HEK293 (cell line): ENCODE results near the gene AURKB.
A peak's percentile ranks its signal among the peaks of the same experiment; 100 is the strongest.

Experiments used
- CTCF ChIA-PET: fragments of 350-600 bp; formaldehyde crosslinking; extraction: SDS; loops from one replicate; lab custom pipeline; 2021; ENCODE audit warnings: antibody characterized with exemption; lab: Yijun Ruan, JAX
- POLR2A ChIA-PET: fragments of 300-600 bp; formaldehyde crosslinking; extraction: SDS; loops from one replicate; lab custom pipeline; 2020; ENCODE audit warnings: antibody characterized with exemption, inconsistent platforms; lab: Yijun Ruan, JAX
- H3K27ac ChIP-seq: fragments of 200-500 bp; sonication (Bioruptor generic); 2 replicates; pipeline ENCODE4 v1.5.1; 2014; ENCODE audit warnings: low read depth, low read length, control low read depth, inconsistent platforms; ENCODE audit errors: extremely low read depth
- H3K36me3 ChIP-seq, 2 experiments: fragments of 200-500 bp in 1 of 2; sonication (Bioruptor generic) in 1 of 2; 1 replicate in 1 of 2; 2 replicates in 1 of 2; pipeline ENCODE4 v1.5.1; 2014 to 2017; ENCODE audit warnings: inconsistent platforms in 2 of 2, low read length in 2 of 2; ENCODE audit not compliant: control insufficient read depth in 2 of 2, insufficient read depth in 1 of 2
- H3K4me1 ChIP-seq: fragments of 200-500 bp; sonication (Bioruptor generic); 2 replicates; pipeline ENCODE4 v1.5.1; 2014; ENCODE audit warnings: mild to moderate bottlenecking, low read length, inconsistent platforms; ENCODE audit not compliant: control insufficient read depth, insufficient read depth
- H3K4me3 ChIP-seq: 2 replicates; pipeline ENCODE4 v1.5.1; 2011; ENCODE audit warnings: low read depth, mild to moderate bottlenecking, control low read depth, low read length, moderate library complexity
- H3K9me3 ChIP-seq: fragments of 200-500 bp; sonication (Bioruptor generic); 2 replicates; pipeline ENCODE4 v1.5.1; 2014; ENCODE audit warnings: low read depth, low read length, inconsistent platforms; ENCODE audit not compliant: control insufficient read depth, insufficient read depth
- BCL11A ChIP-seq: fragments of 450-650 bp; formaldehyde crosslinking; IDR thresholded peaks from 2 replicates; pipeline ENCODE4 v1.5.1; 2016; ENCODE audit warnings: low read depth, missing biosample characterization, missing genetic modification characterization
- HOXC10 ChIP-seq: sonication (generic); formaldehyde crosslinking; IDR thresholded peaks from 2 replicates; pipeline ENCODE4 v1.8.1; 2023; ENCODE audit warnings: mild to moderate bottlenecking, missing genetic modification reagents
- WT1 ChIP-seq: fragments of 450-650 bp; formaldehyde crosslinking; IDR thresholded peaks from 2 replicates; pipeline ENCODE4 v1.5.1; 2016; ENCODE audit warnings: missing biosample characterization, missing genetic modification characterization
- ZBTB7A ChIP-seq: fragments of 450-650 bp; formaldehyde crosslinking; IDR thresholded peaks from 2 replicates; pipeline ENCODE4 v1.5.1; 2016; ENCODE audit warnings: low read depth, missing biosample characterization, missing genetic modification characterization
- ZFP41 ChIP-seq: fragments of 450-650 bp; formaldehyde crosslinking; IDR thresholded peaks from 2 replicates; pipeline ENCODE4 v1.5.1; 2016; ENCODE audit warnings: missing biosample characterization, missing genetic modification characterization, borderline replicate concordance
- ZNF112 ChIP-seq: fragments of 450-650 bp; formaldehyde crosslinking; IDR thresholded peaks from 2 replicates; pipeline ENCODE4 v1.5.0; 2017; ENCODE audit warnings: missing biosample characterization, missing genetic modification characterization
- ZNF121 ChIP-seq: fragments of 450-650 bp; formaldehyde crosslinking; IDR thresholded peaks from 2 replicates; pipeline ENCODE4 v1.5.1; 2016; ENCODE audit warnings: missing biosample characterization, missing genetic modification characterization
- ZNF146 ChIP-seq: fragments of 450-650 bp; formaldehyde crosslinking; IDR thresholded peaks from 2 replicates; pipeline ENCODE4 v1.5.1; 2016; ENCODE audit warnings: missing biosample characterization, missing genetic modification characterization
- ZNF19 ChIP-seq: fragments of 450-650 bp; formaldehyde crosslinking; IDR thresholded peaks from 2 replicates; pipeline ENCODE4; 2016; ENCODE audit warnings: missing biosample characterization, missing genetic modification characterization, low read depth
- ZNF302 ChIP-seq: fragments of 450-650 bp; formaldehyde crosslinking; IDR thresholded peaks from 2 replicates; pipeline ENCODE4 v1.5.1; 2016; ENCODE audit warnings: missing biosample characterization, missing genetic modification characterization, low read depth
- ZNF324 ChIP-seq: fragments of 450-650 bp; formaldehyde crosslinking; IDR thresholded peaks from 2 replicates; pipeline ENCODE4 v1.5.1; 2016; ENCODE audit warnings: missing biosample characterization, missing genetic modification characterization
- ZNF404 ChIP-seq: fragments of 450-650 bp; formaldehyde crosslinking; IDR thresholded peaks from 2 replicates; pipeline ENCODE4 v1.5.1; 2017; ENCODE audit warnings: missing biosample characterization, missing genetic modification characterization
- ZNF529 ChIP-seq: fragments of 450-650 bp; formaldehyde crosslinking; IDR thresholded peaks from 2 replicates; pipeline ENCODE4 v1.5.1; 2017; ENCODE audit warnings: missing genetic modification characterization, missing biosample characterization; ENCODE audit not compliant: insufficient replicate concordance
- ZNF600 ChIP-seq: fragments of 450-650 bp; formaldehyde crosslinking; IDR thresholded peaks from 2 replicates; pipeline ENCODE4 v1.5.1; 2016; ENCODE audit warnings: missing biosample characterization, missing genetic modification characterization
- ZNF654 ChIP-seq: fragments of 450-650 bp; formaldehyde crosslinking; IDR thresholded peaks from 2 replicates; pipeline ENCODE4 v1.5.1; 2016; ENCODE audit warnings: low read depth, missing biosample characterization, missing genetic modification characterization
- ZNF677 ChIP-seq: fragments of 450-650 bp; IDR thresholded peaks from 2 replicates; pipeline ENCODE4 v1.5.0; 2018; ENCODE audit warnings: missing biosample characterization, mild to moderate bottlenecking, missing genetic modification characterization, moderate library complexity
- TF ChIP-seq, protein P1 (sequence below): fragments of 450-650 bp; formaldehyde crosslinking; IDR thresholded peaks from 2 replicates; pipeline ENCODE4 v1.5.1; 2016; ENCODE audit warnings: missing biosample characterization, missing genetic modification characterization
- TF ChIP-seq, protein P2 (sequence below): fragments of 450-650 bp; formaldehyde crosslinking; IDR thresholded peaks from 2 replicates; pipeline ENCODE4 v1.5.1; 2017; ENCODE audit warnings: missing biosample characterization, missing genetic modification characterization
- TF ChIP-seq, protein P3 (sequence below): fragments of 450-650 bp; formaldehyde crosslinking; IDR thresholded peaks from 2 replicates; pipeline ENCODE4 v1.5.1; 2016; ENCODE audit warnings: missing biosample characterization, missing genetic modification characterization
- TF ChIP-seq, protein P4 (sequence below): fragments of 450-650 bp; formaldehyde crosslinking; IDR thresholded peaks from 2 replicates; pipeline ENCODE4 v1.5.1; 2016; ENCODE audit warnings: missing biosample characterization, missing genetic modification characterization, borderline replicate concordance

Gene AURKB

DNA sequence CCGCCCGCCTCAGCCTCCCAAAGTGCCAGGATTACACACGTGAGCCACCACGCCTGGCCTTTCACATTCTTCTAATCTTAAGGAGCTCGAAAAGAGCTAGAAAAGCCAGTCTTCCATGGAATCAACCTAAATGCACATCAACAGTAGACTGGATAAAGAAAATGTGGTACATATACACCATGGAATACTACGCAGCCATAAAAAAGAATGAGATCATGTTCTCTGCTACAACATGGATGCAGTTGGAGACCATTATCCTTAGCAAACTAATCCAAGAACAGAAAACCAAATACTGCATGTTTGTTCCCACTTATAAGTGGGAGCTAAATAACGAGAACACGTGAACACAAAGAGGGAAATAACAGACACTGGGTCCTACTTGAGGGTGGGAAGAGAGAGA lies 34.4 kb upstream of the AURKB start:
- Histone ChIP-seq H3K4me3 (no peak overlapping the region), H3K9me3 (no peaks in the 10 kb centered on the region), H3K4me1 (peaks cover under 1% of the 10 kb centered on the region; the same call in 1 of the 2 replicates), H3K36me3 (peaks cover 14 to 16% of the 10 kb centered on the region in 2 experiments; a peak in 2 of 3 replicates), H3K27ac (no peak overlapping the region)
- TF ChIP-seq ZNF146 (tag by site-specific recombination) (peak; percentile 99), ZNF121 (no peak)
- TF ChIP-seq, protein P1, sequence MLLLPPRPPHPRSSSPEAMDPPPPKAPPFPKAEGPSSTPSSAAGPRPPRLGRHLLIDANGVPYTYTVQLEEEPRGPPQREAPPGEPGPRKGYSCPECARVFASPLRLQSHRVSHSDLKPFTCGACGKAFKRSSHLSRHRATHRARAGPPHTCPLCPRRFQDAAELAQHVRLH (tag by site-specific recombination), result peak; percentile 80; the same call in 1 of the 2 replicates
- POLR2A ChIA-PET, result interaction anchor here (0.8 to 0.9 kb wide), 2 partner anchors 22 to 51 kb away, joined by 3 read pairs; partner anchors contain the start of gene SLC25A35
- CTCF ChIA-PET, result interaction anchor here (0.6 to 1.6 kb wide), 4 partner anchors 56 to 136 kb away, joined by 3 to 5 read pairs (median 4); no protein-coding TSS in a partner anchor

DNA sequence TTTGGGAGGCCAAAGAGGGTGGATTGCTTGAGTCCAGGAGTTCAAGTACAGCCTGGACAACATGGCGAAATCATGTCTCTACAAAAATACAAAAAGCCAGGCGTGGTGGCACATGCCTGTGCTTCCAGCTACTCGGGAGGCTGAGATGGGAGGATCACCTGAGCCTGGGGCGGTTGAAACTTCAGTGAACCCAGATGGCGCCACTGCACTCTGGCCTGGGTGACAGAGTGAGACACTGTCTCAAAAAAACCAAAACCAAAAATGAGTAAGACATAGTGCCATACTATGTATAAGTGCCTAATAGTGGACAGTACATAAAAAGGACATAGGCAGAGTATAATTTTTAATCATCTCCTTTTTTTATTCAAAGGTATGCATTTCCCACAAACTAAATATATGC lies 33.5 kb upstream of the AURKB start:
- 0 out of 2 replicates have a peak, but pooled peaks have one; percentile 11 for TF ChIP-seq WT1 (tag by site-specific recombination)
- TF ChIP-seq, protein P2, sequence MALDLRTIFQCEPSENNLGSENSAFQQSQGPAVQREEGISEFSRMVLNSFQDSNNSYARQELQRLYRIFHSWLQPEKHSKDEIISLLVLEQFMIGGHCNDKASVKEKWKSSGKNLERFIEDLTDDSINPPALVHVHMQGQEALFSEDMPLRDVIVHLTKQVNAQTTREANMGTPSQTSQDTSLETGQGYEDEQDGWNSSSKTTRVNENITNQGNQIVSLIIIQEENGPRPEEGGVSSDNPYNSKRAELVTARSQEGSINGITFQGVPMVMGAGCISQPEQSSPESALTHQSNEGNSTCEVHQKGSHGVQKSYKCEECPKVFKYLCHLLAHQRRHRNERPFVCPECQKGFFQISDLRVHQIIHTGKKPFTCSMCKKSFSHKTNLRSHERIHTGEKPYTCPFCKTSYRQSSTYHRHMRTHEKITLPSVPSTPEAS (tag by site-specific recombination), result no peak
- Histone ChIP-seq H3K9me3 (no peaks in the 10 kb centered on the region), H3K4me3 (no peak overlapping the region), H3K4me1 (no peaks in the 10 kb centered on the region), H3K27ac (0 out of 2 replicates have a peak overlapping the region, but pooled peaks have one; percentile 16), H3K36me3 (peaks cover 14 to 22% of the 10 kb centered on the region in 2 experiments; a peak in 2 of 3 replicates)
- CTCF ChIA-PET, result interaction anchor here (0.6 to 1.6 kb wide), 9 partner anchors 11 to 726 kb away, joined by 3 to 5 read pairs (median 3); no protein-coding TSS in a partner anchor
- POLR2A ChIA-PET, result interaction anchor here (0.6 to 0.8 kb wide), 3 partner anchors 21 to 56 kb away, joined by 3 to 5 read pairs (median 5); no protein-coding TSS in a partner anchor

DNA sequence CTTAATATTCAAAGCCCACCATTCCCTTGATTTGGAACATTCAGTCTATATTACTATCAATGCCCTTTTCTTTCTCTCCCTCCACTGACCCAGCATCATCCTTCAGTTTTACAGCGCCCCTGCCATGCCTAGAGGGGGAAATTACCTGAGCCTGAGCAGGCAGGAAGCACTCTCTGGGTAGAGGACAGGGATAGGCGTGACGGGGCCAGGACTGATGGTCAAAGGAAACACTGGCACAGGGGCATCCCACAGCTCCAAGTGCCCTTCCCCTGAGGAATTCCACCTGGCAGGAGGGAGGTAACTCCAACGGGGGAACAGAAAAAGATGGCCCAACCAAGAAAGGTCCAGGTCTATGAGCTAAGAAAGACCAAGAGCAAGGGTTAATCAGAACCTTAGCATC lies 27.5 kb upstream of the AURKB start:
- CTCF ChIA-PET, result interaction anchor here (0.6 to 1.1 kb wide), 4 partner anchors 8 to 177 kb away, joined by 3 read pairs; partner anchors contain the start of gene ALOXE3
- Histone ChIP-seq H3K4me1 (no peaks in the 10 kb centered on the region), H3K9me3 (no peaks in the 10 kb centered on the region), H3K4me3 (no peak overlapping the region), H3K36me3 (peaks cover 41 to 69% of the 10 kb centered on the region in 2 experiments), H3K27ac (no peak overlapping the region)
- POLR2A ChIA-PET, result interaction anchor here (1.2 to 1.3 kb wide), 2 partner anchors 9 to 11 kb away, joined by 3 to 4 read pairs; partner anchors contain the start of gene PFAS
- TF ChIP-seq, protein P3, sequence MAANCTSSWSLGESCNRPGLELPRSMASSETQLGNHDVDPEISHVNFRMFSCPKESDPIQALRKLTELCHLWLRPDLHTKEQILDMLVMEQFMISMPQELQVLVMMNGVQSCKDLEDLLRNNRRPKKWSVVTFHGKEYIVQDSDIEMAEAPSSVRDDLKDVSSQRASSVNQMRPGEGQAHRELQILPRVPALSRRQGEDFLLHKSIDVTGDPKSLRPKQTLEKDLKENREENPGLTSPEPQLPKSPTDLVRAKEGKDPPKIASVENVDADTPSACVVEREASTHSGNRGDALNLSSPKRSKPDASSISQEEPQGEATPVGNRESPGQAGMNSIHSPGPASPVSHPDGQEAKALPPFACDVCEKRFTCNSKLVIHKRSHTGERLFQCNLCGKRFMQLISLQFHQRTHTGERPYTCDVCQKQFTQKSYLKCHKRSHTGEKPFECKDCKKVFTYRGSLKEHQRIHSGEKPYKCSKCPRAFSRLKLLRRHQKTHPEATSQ (tag by site-specific recombination), result no peak
- TF ChIP-seq ZNF677 (tag by site-specific recombination) (no peak), ZNF600 (tag by site-specific recombination) (no peak), ZNF529 (tag by site-specific recombination) (no peak), ZNF404 (tag by site-specific recombination) (no peak), HOXC10 (no peak), ZNF302 (no peak), ZNF654 (no peak), ZBTB7A (tag by site-specific recombination) (no peak), BCL11A (tag by site-specific recombination) (no peak), ZNF19 (no peak), ZFP41 (tag by site-specific recombination) (no peak), ZNF324 (tag by site-specific recombination) (no peak), ZNF112 (tag by site-specific recombination) (no peak)
- TF ChIP-seq, protein P4, sequence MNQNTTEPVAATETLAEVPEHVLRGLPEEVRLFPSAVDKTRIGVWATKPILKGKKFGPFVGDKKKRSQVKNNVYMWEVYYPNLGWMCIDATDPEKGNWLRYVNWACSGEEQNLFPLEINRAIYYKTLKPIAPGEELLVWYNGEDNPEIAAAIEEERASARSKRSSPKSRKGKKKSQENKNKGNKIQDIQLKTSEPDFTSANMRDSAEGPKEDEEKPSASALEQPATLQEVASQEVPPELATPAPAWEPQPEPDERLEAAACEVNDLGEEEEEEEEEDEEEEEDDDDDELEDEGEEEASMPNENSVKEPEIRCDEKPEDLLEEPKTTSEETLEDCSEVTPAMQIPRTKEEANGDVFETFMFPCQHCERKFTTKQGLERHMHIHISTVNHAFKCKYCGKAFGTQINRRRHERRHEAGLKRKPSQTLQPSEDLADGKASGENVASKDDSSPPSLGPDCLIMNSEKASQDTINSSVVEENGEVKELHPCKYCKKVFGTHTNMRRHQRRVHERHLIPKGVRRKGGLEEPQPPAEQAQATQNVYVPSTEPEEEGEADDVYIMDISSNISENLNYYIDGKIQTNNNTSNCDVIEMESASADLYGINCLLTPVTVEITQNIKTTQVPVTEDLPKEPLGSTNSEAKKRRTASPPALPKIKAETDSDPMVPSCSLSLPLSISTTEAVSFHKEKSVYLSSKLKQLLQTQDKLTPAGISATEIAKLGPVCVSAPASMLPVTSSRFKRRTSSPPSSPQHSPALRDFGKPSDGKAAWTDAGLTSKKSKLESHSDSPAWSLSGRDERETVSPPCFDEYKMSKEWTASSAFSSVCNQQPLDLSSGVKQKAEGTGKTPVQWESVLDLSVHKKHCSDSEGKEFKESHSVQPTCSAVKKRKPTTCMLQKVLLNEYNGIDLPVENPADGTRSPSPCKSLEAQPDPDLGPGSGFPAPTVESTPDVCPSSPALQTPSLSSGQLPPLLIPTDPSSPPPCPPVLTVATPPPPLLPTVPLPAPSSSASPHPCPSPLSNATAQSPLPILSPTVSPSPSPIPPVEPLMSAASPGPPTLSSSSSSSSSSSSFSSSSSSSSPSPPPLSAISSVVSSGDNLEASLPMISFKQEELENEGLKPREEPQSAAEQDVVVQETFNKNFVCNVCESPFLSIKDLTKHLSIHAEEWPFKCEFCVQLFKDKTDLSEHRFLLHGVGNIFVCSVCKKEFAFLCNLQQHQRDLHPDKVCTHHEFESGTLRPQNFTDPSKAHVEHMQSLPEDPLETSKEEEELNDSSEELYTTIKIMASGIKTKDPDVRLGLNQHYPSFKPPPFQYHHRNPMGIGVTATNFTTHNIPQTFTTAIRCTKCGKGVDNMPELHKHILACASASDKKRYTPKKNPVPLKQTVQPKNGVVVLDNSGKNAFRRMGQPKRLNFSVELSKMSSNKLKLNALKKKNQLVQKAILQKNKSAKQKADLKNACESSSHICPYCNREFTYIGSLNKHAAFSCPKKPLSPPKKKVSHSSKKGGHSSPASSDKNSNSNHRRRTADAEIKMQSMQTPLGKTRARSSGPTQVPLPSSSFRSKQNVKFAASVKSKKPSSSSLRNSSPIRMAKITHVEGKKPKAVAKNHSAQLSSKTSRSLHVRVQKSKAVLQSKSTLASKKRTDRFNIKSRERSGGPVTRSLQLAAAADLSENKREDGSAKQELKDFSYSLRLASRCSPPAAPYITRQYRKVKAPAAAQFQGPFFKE (tag by site-specific recombination), result no peak
